ENCODE data around the gene FARS2. TPM values are rescaled to one million over a fixed set of nuclear protein-coding genes. Genes with fewer than 3 reads are reported as not detected.

FARS2 gene
- total RNA-seq, 1 donor: 29.8 TPM

GRCh38 chr6:5499644-5500306, 238.5 kb downstream of the FARS2 start:
- no peak for TF ChIP-seq CTCF (IDR thresholded peaks at IDR 0.05; ENCODE audit: insufficient read depth, low read depth, low read length)
- H3K4me3 ChIP-seq (ENCODE audit: low read depth, low read length): no peak overlapping the region
- no peak for DNase-seq (ENCODE audit: low read depth)

- H3K4me3 ChIP-seq (ENCODE audit: low read depth, low read length): no peak overlapping the region
- no peak for DNase-seq (ENCODE audit: low read depth)
- TF ChIP-seq CTCF (IDR thresholded peaks at IDR 0.05; ENCODE audit: insufficient read depth, low read depth, low read length): no peak
Observed at GRCh38 chr6:5501837-5502236, 240.5 kb downstream of the FARS2 start.

- DNase-seq (ENCODE audit: low read depth): no peak
- no peak for TF ChIP-seq CTCF (IDR thresholded peaks at IDR 0.05; ENCODE audit: insufficient read depth, low read depth, low read length)
Observed at GRCh38 chr6:5504078-5504477, 242.8 kb downstream of the FARS2 start.

GRCh38 chr6:5506149-5506548, 244.8 kb downstream of the FARS2 start:
- no peak for TF ChIP-seq CTCF (IDR thresholded peaks at IDR 0.05; ENCODE audit: insufficient read depth, low read depth, low read length)
- H3K4me3 ChIP-seq (ENCODE audit: low read depth, low read length): no peak overlapping the region
- DNase-seq (ENCODE audit: low read depth): no peak

More at GRCh38 chr6:5504078-5504477, 242.8 kb downstream of the FARS2 start:
- no peak overlapping the region for H3K4me3 ChIP-seq (ENCODE audit: low read depth, low read length)

- H3K4me3 ChIP-seq (ENCODE audit: low read depth, low read length): no peak overlapping the region
- TF ChIP-seq CTCF (IDR thresholded peaks at IDR 0.05; ENCODE audit: insufficient read depth, low read depth, low read length): no peak
- DNase-seq (ENCODE audit: low read depth): no peak
Observed at GRCh38 chr6:5506597-5506996, 245.3 kb downstream of the FARS2 start.

GRCh38 chr6:5507131-5507681, 245.9 kb downstream of the FARS2 start:
- no peak overlapping the region for H3K4me3 ChIP-seq (ENCODE audit: low read depth, low read length)
- DNase-seq (ENCODE audit: low read depth): no peak
- TF ChIP-seq CTCF (IDR thresholded peaks at IDR 0.05; ENCODE audit: insufficient read depth, low read depth, low read length): no peak

GRCh38 chr6:5509106-5509505, 247.8 kb downstream of the FARS2 start:
- DNase-seq (ENCODE audit: low read depth): no peak
- TF ChIP-seq CTCF (IDR thresholded peaks at IDR 0.05; ENCODE audit: insufficient read depth, low read depth, low read length): no peak

More at GRCh38 chr6:5509106-5509505, 247.8 kb downstream of the FARS2 start:
- no peak overlapping the region for H3K4me3 ChIP-seq (ENCODE audit: low read depth, low read length)

Measured in fibroblast of villous mesenchyme (primary cell).